Activated naive CD4-positive, alpha-beta T cell treated with anti-CD3 and anti-CD28 coated beads, Interleukin-2, amount 10 ng/mL, durations not matched to agents 7 days and 5 days (primary cell): Measurements from ENCODE around the gene DPEP1.

Experiments used
- CTCF ChIA-PET: fragments of 350-600 bp; sonication (Branson Sonifier 250); formaldehyde crosslinking; loops from one replicate; lab custom pipeline; 2021; ENCODE audit warnings: antibody characterized with exemption; lab: Charles Lee
- DNase-seq: peaks from one replicate; pipeline ENCODE4 v3.0.0-alpha.2; 2020
- H3K27ac Mint-ChIP-seq: one replicate; pipeline ENCODE4 v1.8.0; 2021; ENCODE audit warnings: mild to moderate bottlenecking, moderate library complexity, mixed read lengths
- H3K27me3 Mint-ChIP-seq: one replicate; pipeline ENCODE4 v1.8.0; 2021; ENCODE audit warnings: mild to moderate bottlenecking, mixed read lengths
- H3K36me3 Mint-ChIP-seq: one replicate; pipeline ENCODE4 v1.8.0; 2021; ENCODE audit warnings: mixed read lengths
- H3K4me1 Mint-ChIP-seq: one replicate; pipeline ENCODE4 v1.8.0; 2021; ENCODE audit warnings: mixed read lengths
- H3K4me3 Mint-ChIP-seq: one replicate; pipeline ENCODE4 v1.8.0; 2021; ENCODE audit warnings: mild to moderate bottlenecking, moderate library complexity, mixed read lengths
- H3K9me3 Mint-ChIP-seq: one replicate; pipeline ENCODE4 v1.8.0; 2021; ENCODE audit warnings: mixed read lengths

The DPEP1 gene

GRCh38 chr16:89573826-89574680 is 39.4 kb upstream of the DPEP1 start:
- peaks cover 74% of the 10 kb centered on the region for H3K27me3 Mint-ChIP-seq
- H3K36me3 Mint-ChIP-seq: no peaks in the 10 kb centered on the region
- no peak overlapping the region for H3K4me3 Mint-ChIP-seq
- no peak overlapping the region for H3K27ac Mint-ChIP-seq
- no peak for DNase-seq
- H3K9me3 Mint-ChIP-seq: no peaks in the 10 kb centered on the region
- H3K4me1 Mint-ChIP-seq: peaks cover 28% of the 10 kb centered on the region
- CTCF ChIA-PET: interaction anchor here (0.9 kb wide), 1 partner anchor 10 kb away, joined by 5 read pairs; no protein-coding TSS in a partner anchor

DNA sequence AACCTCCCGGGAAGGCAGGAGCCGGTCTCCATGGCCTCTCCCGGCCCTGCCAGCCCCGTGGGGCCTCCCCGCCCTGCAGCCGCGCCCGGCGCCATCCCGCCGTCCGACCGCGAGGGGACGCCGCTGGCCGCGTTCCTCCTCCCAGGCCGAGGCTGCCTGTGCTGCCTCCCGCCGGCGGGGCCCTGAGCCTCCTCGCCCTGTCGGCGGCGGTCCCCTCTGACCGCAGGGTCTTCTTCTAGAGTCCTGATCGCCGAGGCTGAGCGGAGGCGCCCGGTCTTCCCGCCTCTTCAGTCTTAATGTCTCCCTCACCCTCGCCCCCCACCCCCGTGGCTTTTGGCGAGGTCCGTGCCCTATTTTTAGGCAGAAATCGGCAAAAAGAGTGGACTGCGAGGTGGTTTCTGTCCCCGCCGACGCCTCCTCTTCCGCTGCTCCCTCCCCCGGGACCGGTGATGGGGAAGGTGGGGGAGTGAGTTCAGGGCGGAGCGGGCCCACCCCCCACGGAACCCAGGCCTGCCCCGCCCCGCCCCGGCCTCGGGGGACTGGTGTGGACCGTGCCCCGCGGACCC is 38.7 kb upstream of the DPEP1 start:
- CTCF ChIA-PET: interaction anchor here (0.9 kb wide), 1 partner anchor 11 kb away, joined by 5 read pairs; no protein-coding TSS in a partner anchor

DNA sequence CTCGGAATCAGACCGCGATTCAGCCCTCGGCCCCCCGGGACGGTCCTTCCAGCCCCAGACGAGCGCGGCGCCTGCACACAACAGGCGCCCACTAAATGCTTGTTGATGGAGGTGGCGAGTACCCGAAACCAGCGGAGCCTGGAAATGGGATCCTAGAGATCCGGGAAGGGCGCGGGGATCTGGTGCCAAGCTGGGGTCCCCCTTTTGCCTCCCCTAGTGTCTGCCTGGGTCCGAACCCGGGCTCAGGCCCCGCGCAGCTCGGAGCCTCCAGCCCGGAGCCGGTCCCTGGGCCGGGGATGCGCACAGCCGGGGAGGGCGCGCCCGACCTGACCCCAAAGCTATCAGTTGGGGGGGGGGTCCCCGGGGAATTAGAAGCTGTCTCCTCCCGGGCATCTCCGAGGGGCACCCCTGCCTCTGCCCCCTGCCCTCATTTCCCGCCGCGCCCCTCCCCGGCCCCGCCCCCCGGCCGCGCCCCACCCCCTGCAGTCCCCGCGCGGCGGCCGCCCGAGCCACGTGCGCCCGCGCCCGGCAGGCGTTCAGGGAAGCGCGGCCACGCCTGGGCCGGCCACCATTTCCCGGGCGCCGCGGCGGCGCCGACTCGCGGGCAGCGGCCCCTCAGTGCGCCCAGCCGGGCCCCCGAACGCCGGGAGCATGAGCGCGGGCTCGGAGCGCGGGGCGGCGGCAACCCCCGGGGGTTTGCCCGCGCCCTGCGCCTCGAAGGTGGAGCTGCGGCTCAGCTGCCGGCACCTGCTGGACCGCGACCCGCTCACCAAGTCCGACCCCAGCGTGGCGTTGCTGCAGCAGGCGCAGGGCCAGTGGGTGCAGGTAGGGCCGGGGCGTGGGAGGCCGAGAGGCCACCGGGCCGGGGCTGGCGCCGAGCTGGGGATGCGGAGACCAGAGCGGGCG is 37.9 kb upstream of the DPEP1 start, which contains the start of gene CPNE7:
Gene CPNE7 (plus strand): TSS at position 512 of the 906 bp plus-strand sequence. CDS start 140 bp downstream, at position 652.
- Mint-ChIP-seq H3K27ac (no peak within 1 kb of the TSS), H3K4me3 (peak within 1 kb of the TSS; percentile 33), H3K36me3 (no peaks in the 10 kb centered on the region), H3K27me3 (peaks cover 71% of the 10 kb centered on the region), H3K9me3 (no peaks in the 10 kb centered on the region), H3K4me1 (peaks cover 26% of the 10 kb centered on the region)
- DNase-seq: no peak
- CTCF ChIA-PET: no interaction called here

More for the DNA sequence above, 38.7 kb upstream of the DPEP1 start:
- Mint-ChIP-seq H3K27ac (no peak overlapping the region), H3K27me3 (peaks cover 74% of the 10 kb centered on the region), H3K36me3 (no peaks in the 10 kb centered on the region), H3K9me3 (no peaks in the 10 kb centered on the region), H3K4me3 (peak overlapping the region; percentile 33), H3K4me1 (peaks cover 28% of the 10 kb centered on the region)
- peak; percentile 77 for DNase-seq

DNA sequence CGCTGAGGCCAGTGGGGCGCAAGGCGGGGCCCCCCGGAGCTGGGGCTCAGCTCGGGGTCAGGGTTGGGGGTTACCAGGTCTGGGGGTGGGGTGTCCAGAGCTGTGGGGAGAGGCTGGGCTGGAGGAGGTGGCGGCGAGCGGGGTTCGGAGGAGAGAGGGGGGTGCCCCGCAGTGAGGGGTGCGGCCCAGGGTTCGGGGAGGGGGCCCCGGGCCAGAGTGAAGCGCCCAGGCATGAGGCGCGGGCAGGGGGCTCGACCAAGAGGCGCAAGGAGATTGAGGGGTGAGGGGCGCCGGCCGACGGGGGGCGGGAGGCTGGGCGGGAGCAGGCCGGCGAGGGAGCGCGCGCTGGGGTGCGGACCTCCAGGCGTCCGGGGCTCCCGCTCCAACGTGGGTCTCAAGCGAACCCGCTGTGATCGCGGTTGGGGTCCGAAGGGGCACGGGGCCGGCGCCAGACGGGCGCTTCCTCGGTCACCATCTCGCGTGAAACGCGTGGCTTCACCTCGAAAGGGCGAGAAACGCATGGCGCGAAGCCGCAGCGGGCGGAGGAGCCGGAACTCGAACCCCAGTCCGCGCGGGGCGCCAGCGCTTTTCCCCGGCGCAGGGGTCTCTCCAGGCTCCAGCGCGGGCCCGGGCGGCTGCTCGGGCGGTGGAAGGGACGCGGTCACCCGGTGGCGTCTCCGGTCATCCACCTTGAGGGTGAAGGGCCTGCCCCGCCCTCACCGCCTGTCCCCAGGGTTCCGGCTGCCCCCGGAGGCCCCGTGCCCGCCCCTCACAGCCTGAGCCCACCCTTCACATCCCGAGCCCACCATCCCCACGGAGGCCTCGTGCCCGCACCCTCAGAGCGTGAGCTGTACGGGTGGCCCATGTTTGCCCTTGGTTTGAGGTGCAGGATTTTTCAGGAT is 37.0 kb upstream of the DPEP1 start:
- Mint-ChIP-seq H3K4me3 (no peak overlapping the region), H3K27me3 (peaks cover 66% of the 10 kb centered on the region), H3K9me3 (no peaks in the 10 kb centered on the region), H3K27ac (no peak overlapping the region), H3K36me3 (no peaks in the 10 kb centered on the region), H3K4me1 (peaks cover 24% of the 10 kb centered on the region)
- CTCF ChIA-PET: no interaction called here
- DNase-seq: no peak

GRCh38 chr16:89577055-89577759 is 36.2 kb upstream of the DPEP1 start:
- Mint-ChIP-seq H3K9me3 (peaks cover 2% of the 10 kb centered on the region), H3K4me3 (no peak overlapping the region), H3K36me3 (no peaks in the 10 kb centered on the region), H3K27me3 (peaks cover 58% of the 10 kb centered on the region), H3K27ac (no peak overlapping the region), H3K4me1 (peaks cover 16% of the 10 kb centered on the region)
- DNase-seq: no peak
- CTCF ChIA-PET: no interaction called here

- H3K27ac Mint-ChIP-seq: no peak overlapping the region
- H3K4me3 Mint-ChIP-seq: no peak overlapping the region
- H3K9me3 Mint-ChIP-seq: peaks cover 2% of the 10 kb centered on the region
- CTCF ChIA-PET: no interaction called here
- peaks cover 37% of the 10 kb centered on the region for H3K27me3 Mint-ChIP-seq
- no peaks in the 10 kb centered on the region for H3K36me3 Mint-ChIP-seq
- no peaks in the 10 kb centered on the region for H3K4me1 Mint-ChIP-seq
- no peak for DNase-seq
Measured at GRCh38 chr16:89579351-89579750, 34.1 kb upstream of the DPEP1 start.

- DNase-seq: no peak
- Mint-ChIP-seq H3K36me3 (no peaks in the 10 kb centered on the region), H3K27me3 (peaks cover 29% of the 10 kb centered on the region), H3K4me1 (no peaks in the 10 kb centered on the region), H3K4me3 (no peak overlapping the region), H3K9me3 (peaks cover 2% of the 10 kb centered on the region), H3K27ac (no peak overlapping the region)
- CTCF ChIA-PET: no interaction called here
Measured at GRCh38 chr16:89581045-89581695, 32.3 kb upstream of the DPEP1 start.

DNA sequence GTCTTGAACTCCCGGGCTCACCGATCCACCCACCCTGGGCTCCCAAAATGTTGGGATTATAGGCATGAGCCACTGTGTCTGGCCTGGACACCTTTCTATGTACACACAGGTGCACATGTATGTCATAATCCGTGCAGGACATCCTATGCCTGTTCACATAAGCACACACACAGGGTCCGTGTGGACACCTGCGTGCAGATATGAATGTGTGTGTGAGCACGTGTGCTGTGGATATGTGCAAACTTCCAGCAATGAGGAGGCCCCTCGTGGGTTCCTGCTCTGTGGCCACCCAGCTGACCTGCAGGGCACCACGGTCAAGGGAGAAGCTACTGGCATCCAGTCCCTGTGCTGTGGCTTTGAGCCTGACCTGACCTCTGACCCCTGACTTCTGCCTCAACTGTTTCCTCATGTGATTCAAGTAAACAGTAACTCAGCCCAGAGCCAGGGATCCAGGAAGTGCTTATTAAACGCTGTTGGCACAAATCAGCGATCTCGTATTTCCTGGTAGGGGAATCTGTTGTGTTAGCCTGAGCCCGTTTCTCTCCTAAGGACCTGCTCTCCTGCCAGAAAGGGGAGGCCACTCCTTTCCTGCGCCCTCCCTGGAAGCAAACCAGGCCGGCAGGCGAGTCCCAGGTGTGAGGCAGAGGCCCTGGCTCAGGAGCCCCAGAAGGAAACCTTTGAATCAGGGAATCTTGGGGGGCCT is 31.4 kb upstream of the DPEP1 start:
- CTCF ChIA-PET: no interaction called here
- H3K27ac Mint-ChIP-seq: no peak overlapping the region
- peaks cover 20% of the 10 kb centered on the region for H3K27me3 Mint-ChIP-seq
- H3K4me3 Mint-ChIP-seq: no peak overlapping the region
- H3K4me1 Mint-ChIP-seq: no peaks in the 10 kb centered on the region
- DNase-seq: no peak
- no peaks in the 10 kb centered on the region for H3K36me3 Mint-ChIP-seq
- peaks cover 2% of the 10 kb centered on the region for H3K9me3 Mint-ChIP-seq

DNA sequence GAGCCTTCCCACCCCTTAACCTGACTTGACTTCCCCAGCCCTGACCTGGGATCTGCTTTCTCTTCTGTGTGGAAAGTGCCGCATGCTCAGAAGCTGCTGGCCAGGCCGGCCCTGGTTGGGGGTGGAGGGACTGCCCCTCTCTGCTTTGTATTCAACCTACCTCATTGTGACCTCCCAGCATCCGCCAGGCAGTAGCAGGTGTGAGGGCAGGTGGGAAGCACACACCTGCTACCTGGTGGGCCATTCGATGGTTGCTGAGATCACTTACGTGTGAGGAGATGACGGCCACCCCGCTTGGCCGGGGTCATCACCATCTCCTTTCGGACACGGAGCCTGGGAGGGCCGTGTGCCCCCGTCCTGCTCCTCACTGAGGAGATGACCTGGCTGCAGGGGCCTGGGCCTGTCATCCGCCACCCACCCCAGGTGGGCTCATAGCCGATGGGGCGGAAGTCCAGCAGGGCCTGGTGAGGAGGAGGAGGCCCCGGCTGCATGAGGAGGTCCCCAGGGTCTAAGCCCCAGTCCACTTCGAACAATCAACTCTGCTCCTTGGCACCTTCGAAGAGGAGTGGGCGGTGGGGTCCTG is 30.7 kb upstream of the DPEP1 start:
- no peak for DNase-seq
- Mint-ChIP-seq H3K27ac (no peak overlapping the region), H3K27me3 (peaks cover 13% of the 10 kb centered on the region), H3K4me3 (no peak overlapping the region), H3K9me3 (peaks cover 4% of the 10 kb centered on the region), H3K4me1 (no peaks in the 10 kb centered on the region), H3K36me3 (no peaks in the 10 kb centered on the region)
- CTCF ChIA-PET: no interaction called here

DNA sequence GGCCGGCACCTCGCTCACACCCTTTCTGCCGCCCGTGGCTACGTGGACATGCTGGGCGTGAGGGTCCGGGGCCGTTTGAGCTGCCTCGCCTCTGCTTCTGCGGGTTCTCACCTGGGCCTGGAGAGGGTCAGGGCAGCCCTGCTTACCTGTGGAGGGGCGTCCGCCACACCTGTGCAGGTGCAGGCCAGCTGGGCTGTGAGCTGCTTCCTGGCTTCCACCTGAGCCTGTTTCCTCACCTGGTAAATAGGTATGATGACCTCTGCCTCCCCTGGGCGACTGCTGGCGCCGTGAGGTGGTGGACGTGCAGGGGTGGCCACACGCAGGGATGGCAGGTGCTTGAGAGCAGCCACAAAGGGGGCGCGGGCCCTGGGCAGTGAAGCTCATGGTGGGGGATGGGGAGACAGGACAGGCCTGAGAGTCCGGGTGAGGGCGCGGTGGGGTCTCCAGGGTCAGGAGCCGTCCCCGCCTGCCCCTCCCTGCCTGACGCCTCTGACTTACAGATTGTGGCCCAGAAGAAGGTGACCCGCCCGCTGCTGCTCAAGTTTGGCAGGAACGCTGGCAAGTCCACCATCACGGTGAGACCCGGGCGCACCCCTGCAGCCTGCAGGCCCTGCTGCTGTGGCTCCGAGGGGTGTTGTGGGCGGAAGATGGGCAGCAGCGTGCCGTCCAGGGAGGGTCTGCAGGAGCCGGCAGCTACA is 30.1 kb upstream of the DPEP1 start:
- Mint-ChIP-seq H3K36me3 (no peaks in the 10 kb centered on the region), H3K27me3 (peaks cover 7% of the 10 kb centered on the region), H3K4me3 (no peak overlapping the region), H3K4me1 (no peaks in the 10 kb centered on the region), H3K9me3 (peaks cover 4% of the 10 kb centered on the region), H3K27ac (no peak overlapping the region)
- no peak for DNase-seq
- CTCF ChIA-PET: no interaction called here

DNA sequence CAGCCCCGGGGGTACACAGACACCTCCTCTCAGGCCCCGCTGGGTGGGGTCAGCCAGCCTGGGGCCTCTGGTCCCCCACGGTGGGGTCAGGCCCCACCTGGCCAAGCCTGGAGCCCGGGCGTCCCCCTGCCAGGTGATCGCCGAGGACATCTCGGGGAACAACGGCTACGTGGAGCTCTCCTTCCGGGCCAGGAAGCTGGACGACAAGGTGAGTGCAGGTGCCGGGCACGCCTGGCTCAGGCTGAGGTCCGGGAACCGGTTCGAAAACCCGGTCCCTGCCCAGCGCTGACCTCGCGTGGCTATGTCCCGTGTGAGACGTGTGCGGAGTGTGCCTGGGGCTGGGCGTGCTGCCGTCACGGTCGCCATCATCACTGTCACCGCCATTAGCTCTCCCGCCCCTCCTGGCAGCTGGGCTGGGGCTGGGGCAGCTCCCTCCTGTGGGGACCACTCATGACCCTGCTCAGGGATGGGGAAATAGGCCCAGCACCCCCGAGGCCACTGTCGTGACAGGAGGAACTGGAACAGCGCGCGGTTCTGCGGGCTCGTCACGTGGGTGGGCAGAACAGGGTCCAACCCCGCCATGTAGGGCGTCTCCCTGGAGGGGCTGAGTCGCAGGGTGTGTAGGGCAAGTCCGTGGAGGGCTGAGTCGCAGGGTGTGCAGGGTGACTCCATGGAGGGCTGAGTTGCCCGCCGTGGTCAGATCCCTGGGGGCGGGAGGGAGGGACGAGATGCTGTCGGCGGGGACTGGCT is 29.4 kb upstream of the DPEP1 start:
- H3K9me3 Mint-ChIP-seq: peaks cover 7% of the 10 kb centered on the region
- H3K4me3 Mint-ChIP-seq: no peak overlapping the region
- no peak overlapping the region for H3K27ac Mint-ChIP-seq
- CTCF ChIA-PET: no interaction called here
- no peak for DNase-seq
- peaks cover 5% of the 10 kb centered on the region for H3K27me3 Mint-ChIP-seq
- no peaks in the 10 kb centered on the region for H3K4me1 Mint-ChIP-seq
- no peaks in the 10 kb centered on the region for H3K36me3 Mint-ChIP-seq
